Stimulated activated naive CD4-positive, alpha-beta T cell (primary cell): ENCODE measurements around the gene OR52M1.

ENCODE experiments used
- DNase-seq, 6 experiments: peaks; one replicate each; lab custom pipeline; 2025; lab: John Stamatoyannopoulos, UW

Gene OR52M1

DNA sequence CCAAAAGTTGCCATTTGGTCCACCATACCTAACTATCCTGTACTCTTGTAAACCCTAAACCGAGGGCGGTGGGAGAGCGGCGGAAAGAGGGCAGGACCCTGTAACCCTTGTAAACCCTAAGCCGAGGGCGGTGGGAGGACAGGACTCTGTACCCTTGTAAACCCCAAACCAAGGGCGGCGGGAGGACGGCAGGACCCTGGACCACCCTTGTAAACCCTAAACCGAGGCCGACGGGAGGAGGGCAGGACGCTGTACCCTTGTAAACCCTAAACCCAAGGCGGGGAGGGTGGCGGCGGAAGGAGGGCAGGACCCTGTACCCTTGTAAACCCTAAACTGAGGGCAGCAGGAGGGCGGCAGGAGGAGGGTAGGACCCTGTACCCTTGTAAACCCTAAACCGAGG lies 24.1 kb downstream of the OR52M1 start:
- no peak for DNase-seq

- DNase-seq, result no peak
These were observed 31.9 kb downstream of the OR52M1 start for GRCh38 chr11:4576880-4577279.

- DNase-seq, result no peak
These were observed 32.8 kb downstream of the OR52M1 start for GRCh38 chr11:4577761-4578160.

- no peak for DNase-seq
These were observed 33.6 kb downstream of the OR52M1 start for GRCh38 chr11:4578624-4579023.

DNA sequence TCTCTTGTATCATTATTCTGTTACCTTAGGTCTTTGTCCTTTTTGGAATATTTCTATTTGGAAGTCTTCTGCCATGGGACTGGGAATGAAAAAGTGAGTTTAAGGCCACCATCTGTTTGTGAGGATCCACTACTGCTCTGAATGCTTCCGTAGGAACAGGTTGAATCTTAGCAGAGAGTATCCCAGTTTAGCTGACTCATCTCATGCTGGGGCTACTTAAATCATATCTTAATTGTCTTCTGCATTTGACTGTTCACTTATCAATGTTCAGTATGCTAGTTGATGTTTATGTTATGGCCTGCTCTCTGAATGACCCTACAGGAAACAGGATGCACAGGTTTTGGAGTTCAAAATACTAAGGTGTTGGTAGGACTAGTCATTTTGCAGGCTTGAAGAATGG lies 35.1 kb downstream of the OR52M1 start:
- DNase-seq, result no peak

DNA sequence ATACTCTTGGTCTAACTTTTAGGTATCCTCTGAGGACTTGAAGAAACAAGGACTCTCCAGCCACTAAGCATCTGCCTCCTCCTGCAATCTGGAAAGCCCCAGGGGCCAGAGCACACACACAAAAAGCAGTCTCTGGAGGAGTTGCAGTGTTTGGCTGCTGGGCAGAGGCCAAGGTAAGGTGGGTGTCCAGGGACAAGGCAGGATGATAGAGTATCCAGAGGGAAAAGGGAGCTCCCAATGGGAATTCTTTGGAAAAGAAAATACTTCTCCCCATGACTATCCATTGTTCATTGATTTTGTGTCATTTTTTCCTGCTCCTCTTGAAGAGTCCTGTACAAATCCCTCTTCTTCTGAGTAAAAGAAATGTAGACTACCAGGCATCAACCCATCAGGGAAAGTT lies 36.5 kb downstream of the OR52M1 start, which contains the start of gene OR52I2:
OR52I2 (plus strand) TSS at position 301 of the 400 bp plus-strand sequence.
- DNase-seq, result no peak

- DNase-seq, result no peak
These were observed 44.0 kb downstream of the OR52M1 start for GRCh38 chr11:4589017-4589416.

GRCh38 chr11:4593739-4594138 lies 48.7 kb downstream of the OR52M1 start, which contains the start of gene OR52I1:
OR52I1 (plus strand) TSS chr11:4594039; CDS start chr11:4594039, 0 bp downstream.
- DNase-seq, result no peak
